Endothelial cell of umbilical vein (primary cell): ENCODE results near the gene NAT10. TPM values are rescaled to one million over a fixed set of nuclear protein-coding genes. Genes with fewer than 3 reads are reported as not detected.

Experiments used
- BruUV-seq: library from RNA; stranded (reverse); fragments of 400-500 nt; replicated peaks from 2 replicates; lab custom pipeline; 2021; lab: Mats Ljungman, UMichigan
- CTCF ChIA-PET: fragments of 300-600, 350-600 bp; sonication (Branson Sonifier 250); formaldehyde crosslinking; loops from one replicate; lab custom pipeline; 2021; ENCODE audit warnings: antibody characterized with exemption, inconsistent platforms; lab: Charles Lee
- POLR2A ChIA-PET: fragments of 300-600, 350-600 bp; sonication (Branson Sonifier 250); formaldehyde crosslinking; loops from one replicate; lab custom pipeline; 2021; ENCODE audit warnings: antibody characterized with exemption, inconsistent platforms; lab: Charles Lee
- DNase-seq: peaks from one replicate; pipeline ENCODE4 v3.0.0-alpha.2; 2011; ENCODE audit warnings: low read depth, low spot score
- FAIRE-seq: peaks from 2 replicates; lab custom pipeline; 2011; peaks lifted over from hg19 to GRCh38; lab: Jason Lieb, UNC
- H2AFZ ChIP-seq: 2 replicates; pipeline ENCODE4 v1.6.0; 2012; ENCODE audit warnings: low read depth, low read length, control low read depth, inconsistent platforms
- H3K27ac ChIP-seq: 2 replicates; pipeline ENCODE4 v1.5.1; 2011; ENCODE audit warnings: low read depth, mild to moderate bottlenecking, control low read depth, low read length, moderate library complexity; ENCODE audit not compliant: insufficient read depth
- H3K27me3 ChIP-seq, 2 experiments: 2 replicates each; pipeline versions ENCODE4 v1.6.0 to v1.6.1; 2011; ENCODE audit warnings: low read length in 2 of 2, mixed read lengths in 1 of 2; ENCODE audit not compliant: control insufficient read depth in 2 of 2, insufficient read depth in 2 of 2
- H3K36me3 ChIP-seq, 2 experiments: 2 replicates in 1 of 2; 3 replicates in 1 of 2; pipeline ENCODE4 v1.5.1; 2011; ENCODE audit warnings: low read length in 2 of 2, mild to moderate bottlenecking in 1 of 2, moderate library complexity in 1 of 2; ENCODE audit not compliant: control insufficient read depth in 2 of 2, insufficient read depth in 2 of 2; ENCODE audit errors: extremely low read depth in 1 of 2
- H3K4me1 ChIP-seq: 3 replicates; pipeline ENCODE4 v1.5.1; 2011; ENCODE audit warnings: mild to moderate bottlenecking, low read length; ENCODE audit not compliant: control insufficient read depth, insufficient read depth; ENCODE audit errors: extremely low read depth
- H3K4me2 ChIP-seq: 2 replicates; pipeline ENCODE4 v1.6.1; 2011; ENCODE audit warnings: low read length, control low read depth, mixed read lengths; ENCODE audit not compliant: insufficient read depth
- H3K4me3 ChIP-seq, 3 experiments: fragments of 200-600 bp in 1 of 3; sonication (generic), shearing (Covaris generic) in 1 of 3; replicated peaks in 1 of 3; 2 replicates each; pipeline ENCODE4 v1.5.1; 2011 to 2016; ENCODE audit warnings: control low read depth in 3 of 3, low read length in 3 of 3, mild to moderate bottlenecking in 2 of 3, inconsistent platforms in 1 of 3, low read depth in 1 of 3, moderate library complexity in 1 of 3; ENCODE audit not compliant: insufficient read depth in 1 of 3
- H3K79me2 ChIP-seq: 2 replicates; pipeline ENCODE4 v1.6.0; 2012; ENCODE audit warnings: low read length, inconsistent platforms; ENCODE audit not compliant: control insufficient read depth, insufficient read depth
- H3K9ac ChIP-seq: replicated peaks from 2 replicates; pipeline ENCODE3; 2011; ENCODE audit warnings: low read length, control low read depth; ENCODE audit not compliant: insufficient read depth; ENCODE audit errors: extremely low read depth
- H3K9me1 ChIP-seq: replicated peaks from 3 replicates; pipeline ENCODE4 v1.6.0; 2011; ENCODE audit warnings: mild to moderate bottlenecking, low read length; ENCODE audit not compliant: control insufficient read depth, insufficient read depth; ENCODE audit errors: extremely low read depth
- H3K9me3 ChIP-seq: replicated peaks from 2 replicates; pipeline ENCODE4 v1.5.1; 2012; ENCODE audit warnings: low read length, inconsistent platforms; ENCODE audit not compliant: control insufficient read depth, insufficient read depth
- H4K20me1 ChIP-seq: replicated peaks from 2 replicates; pipeline ENCODE3; 2011; ENCODE audit warnings: mild to moderate bottlenecking, low read length; ENCODE audit not compliant: control insufficient read depth, insufficient read depth; ENCODE audit errors: extremely low read depth
- CTCF ChIP-seq, 2 donors: IDR thresholded peaks; 1 replicate in 1 of 2; 2 replicates in 1 of 2; pipeline ENCODE4 v1.5.1; 2011; ENCODE audit warnings: low read length in 2 of 2, mild to moderate bottlenecking in 2 of 2, moderate library complexity in 2 of 2, control low read depth in 1 of 2, inconsistent platforms in 1 of 2, low read depth in 1 of 2; ENCODE audit not compliant: insufficient read depth in 1 of 2; ENCODE audit errors: extremely low read depth in 1 of 2
- EZH2 ChIP-seq: IDR thresholded peaks from 2 replicates; pipeline ENCODE4 v1.6.1; 2012; ENCODE audit warnings: borderline replicate concordance, low read depth, mild to moderate bottlenecking, moderate library complexity, low read length, inconsistent platforms; ENCODE audit not compliant: severe bottlenecking
- FOS ChIP-seq: IDR thresholded peaks from 2 replicates; pipeline ENCODE4 v1.6.1; 2011; ENCODE audit warnings: mild to moderate bottlenecking, low read length, moderate library complexity, borderline replicate concordance; ENCODE audit not compliant: insufficient read depth
- GATA2 ChIP-seq: IDR thresholded peaks from 2 replicates; pipeline ENCODE4 v1.7.0; 2011; ENCODE audit warnings: low read depth, mild to moderate bottlenecking, moderate library complexity, mixed read lengths, low read length; ENCODE audit not compliant: insufficient read length, insufficient read depth
- JUN ChIP-seq: IDR thresholded peaks from 2 replicates; pipeline ENCODE4 v1.6.1; 2011; ENCODE audit warnings: borderline replicate concordance, low read depth; ENCODE audit not compliant: insufficient read length, insufficient read depth
- MAX ChIP-seq: IDR thresholded peaks from 2 replicates; pipeline ENCODE4 v1.6.1; 2011; ENCODE audit not compliant: insufficient read depth, insufficient read length
- MYC ChIP-seq: IDR thresholded peaks from one replicate; pipeline ENCODE4 v1.6.1; 2011; ENCODE audit warnings: mild to moderate bottlenecking, low read depth, low read length
- POLR2A ChIP-seq: IDR thresholded peaks from 2 replicates; pipeline ENCODE4 v1.6.1; 2012; ENCODE audit warnings: low read depth, mild to moderate bottlenecking, control low read depth, low read length
- POLR2AphosphoS5 ChIP-seq: IDR thresholded peaks from 2 replicates; pipeline ENCODE4 v1.6.1; 2012; ENCODE audit warnings: low read depth, mild to moderate bottlenecking, control low read depth, low read length, moderate library complexity; ENCODE audit not compliant: insufficient read depth
- dilution Hi-C: fragments of 300-500 bp; cut with MboI; formaldehyde crosslinking; loops from one replicate; pipeline ENCODE4 v1.15.0; 2019; ENCODE audit warnings: low sequenced_read_pairs; ENCODE audit not compliant: extremely low pct_ligation_motif_present
- intact Hi-C: fragments of 100-400 bp; cut with micrococcal nuclease; formaldehyde crosslinking; loops from one replicate; pipeline ENCODE4 v1.10.0; 2022
- polyA plus RNA-seq, 4 experiments: library from polyadenylated mRNA; depleted of rRNA in 3 of 4; stranded (reverse) in 3 of 4; unstranded in 1 of 4; fragments of >200 nt; gene quantifications; 2 replicates each; pipeline versions ENCODE4 v1.2.1 to v1.2.3, GENCODE V29; 2011 to 2012; ENCODE audit warnings: missing spikeins in 1 of 4
- total RNA-seq: library from RNA; stranded (reverse); gene quantifications from 2 replicates; pipeline ENCODE4 v1.2.3, GENCODE V29; 2021

The NAT10 gene
- total and polyA plus RNA-seq, 2 donors (not counting 3 experiments of a cell fraction or from before 2014, with no cell fraction given), result 32.0 to 57.6 TPM

GRCh38 chr11:34176751-34177209, 71.4 kb downstream of the NAT10 start:
- POLR2A ChIA-PET, result no interaction called here
- intact Hi-C loops, result no loop called here
- no peak for FAIRE-seq

More at GRCh38 chr11:34176751-34177209, 71.4 kb downstream of the NAT10 start:
- no peaks in the 10 kb centered on the region for H3K4me1 ChIP-seq
- CTCF ChIA-PET, result interaction anchor here (1.6 kb wide), 1 partner anchor 186 kb away, joined by 5 read pairs; no protein-coding TSS in a partner anchor
- BruUV-seq, result no TSS peak
- DNase-seq, result no peak
- H3K36me3 ChIP-seq, result no peaks in the 10 kb centered on the region
- no peak overlapping the region for H3K9ac ChIP-seq
- dilution Hi-C loops, result no loop called here
- no peaks in the 10 kb centered on the region for H3K9me3 ChIP-seq
- no peaks in the 10 kb centered on the region for H3K9me1 ChIP-seq
- H4K20me1 ChIP-seq, result no peaks in the 10 kb centered on the region
- no peak overlapping the region for H3K4me2 ChIP-seq
- no peak for TF ChIP-seq POLR2AphosphoS5
- TF ChIP-seq CTCF (IDR thresholded peaks at IDR 0.05; ENCODE audit: extremely low read depth in 1 of 2, insufficient read depth in 1 of 2, low read depth in 1 of 2, low read length in 2 of 2), result no peak
- no peak for TF ChIP-seq MYC
- TF ChIP-seq EZH2, result no peak
- TF ChIP-seq FOS, result no peak
- no peak for TF ChIP-seq POLR2A
- no peak for TF ChIP-seq MAX
- no peak for TF ChIP-seq JUN
- no peak for TF ChIP-seq GATA2
- no peak overlapping the region for H3K4me3 ChIP-seq
- H2AFZ ChIP-seq, result no peak overlapping the region
- no peaks in the 10 kb centered on the region for H3K79me2 ChIP-seq
- H3K27me3 ChIP-seq, result peaks cover 3 to 5% of the 10 kb centered on the region in 2 experiments
- no peak overlapping the region for H3K27ac ChIP-seq
